Measurements from ENCODE around the gene HMCES.

The HMCES gene

GRCh38 chr3:129281726-129282125 lies 3.1 kb downstream of the HMCES start:
- Histone ChIP-seq H3K9ac (ENCODE audit: low read length) (no peak overlapping the region), H3K36me3 (ENCODE audit: control insufficient read depth, low read depth, low read length) (peaks cover 6% of the 10 kb centered on the region), H3K4me3 (ENCODE audit: low read length) (no peak overlapping the region), H3K9me3 (ENCODE audit: control insufficient read depth, low read depth, low read length) (no peaks in the 10 kb centered on the region), H3K27me3 (ENCODE audit: control insufficient read depth, insufficient read depth, low read length) (no peaks in the 10 kb centered on the region), H3K27ac (ENCODE audit: low read length) (no peak overlapping the region), H3K4me1 (ENCODE audit: control insufficient read depth, low read depth, low read length) (peaks cover 13% of the 10 kb centered on the region)

- H3K9ac ChIP-seq (ENCODE audit: low read length), result no peak overlapping the region
Observed at GRCh38 chr3:129282727-129283327, 4.2 kb downstream of the HMCES start.

GRCh38 chr3:129286081-129286480 lies 7.4 kb downstream of the HMCES start:
- Histone ChIP-seq H3K36me3 (ENCODE audit: control insufficient read depth, low read depth, low read length) (peaks cover 8% of the 10 kb centered on the region), H3K4me1 (ENCODE audit: control insufficient read depth, low read depth, low read length) (no peaks in the 10 kb centered on the region), H3K9me3 (ENCODE audit: control insufficient read depth, low read depth, low read length) (no peaks in the 10 kb centered on the region), H3K27ac (ENCODE audit: low read length) (no peak overlapping the region), H3K27me3 (ENCODE audit: control insufficient read depth, insufficient read depth, low read length) (no peaks in the 10 kb centered on the region), H3K4me3 (ENCODE audit: low read length) (no peak overlapping the region), H3K9ac (ENCODE audit: low read length) (no peak overlapping the region)

More at GRCh38 chr3:129282727-129283327, 4.2 kb downstream of the HMCES start:
- H3K27me3 ChIP-seq (ENCODE audit: control insufficient read depth, insufficient read depth, low read length), result no peaks in the 10 kb centered on the region
- no peak overlapping the region for H3K4me3 ChIP-seq (ENCODE audit: low read length)
- no peak overlapping the region for H3K27ac ChIP-seq (ENCODE audit: low read length)
- H3K36me3 ChIP-seq (ENCODE audit: control insufficient read depth, low read depth, low read length), result no peaks in the 10 kb centered on the region
- peaks cover 5% of the 10 kb centered on the region for H3K4me1 ChIP-seq (ENCODE audit: control insufficient read depth, low read depth, low read length)
- no peaks in the 10 kb centered on the region for H3K9me3 ChIP-seq (ENCODE audit: control insufficient read depth, low read depth, low read length)

- H3K36me3 ChIP-seq (ENCODE audit: control insufficient read depth, low read depth, low read length), result peaks cover 14% of the 10 kb centered on the region
- H3K4me1 ChIP-seq (ENCODE audit: control insufficient read depth, low read depth, low read length), result no peaks in the 10 kb centered on the region
- H3K27ac ChIP-seq (ENCODE audit: low read length), result no peak overlapping the region
- no peak overlapping the region for H3K9ac ChIP-seq (ENCODE audit: low read length)
- no peaks in the 10 kb centered on the region for H3K27me3 ChIP-seq (ENCODE audit: control insufficient read depth, insufficient read depth, low read length)
- no peaks in the 10 kb centered on the region for H3K9me3 ChIP-seq (ENCODE audit: control insufficient read depth, low read depth, low read length)
- H3K4me3 ChIP-seq (ENCODE audit: low read length), result no peak overlapping the region
Observed at GRCh38 chr3:129288446-129288845, 9.8 kb downstream of the HMCES start.

- Histone ChIP-seq H3K9ac (ENCODE audit: low read length) (no peak overlapping the region), H3K9me3 (ENCODE audit: control insufficient read depth, low read depth, low read length) (no peaks in the 10 kb centered on the region), H3K27ac (ENCODE audit: low read length) (no peak overlapping the region), H3K4me3 (ENCODE audit: low read length) (no peak overlapping the region), H3K4me1 (ENCODE audit: control insufficient read depth, low read depth, low read length) (no peaks in the 10 kb centered on the region), H3K27me3 (ENCODE audit: control insufficient read depth, insufficient read depth, low read length) (no peaks in the 10 kb centered on the region), H3K36me3 (ENCODE audit: control insufficient read depth, low read depth, low read length) (peaks cover 14% of the 10 kb centered on the region)
Observed at GRCh38 chr3:129289201-129289921, 10.7 kb downstream of the HMCES start.

GRCh38 chr3:129291236-129291886 lies 12.7 kb downstream of the HMCES start:
- H3K9me3 ChIP-seq (ENCODE audit: control insufficient read depth, low read depth, low read length), result no peaks in the 10 kb centered on the region
- no peak overlapping the region for H3K27ac ChIP-seq (ENCODE audit: low read length)
- no peaks in the 10 kb centered on the region for H3K4me1 ChIP-seq (ENCODE audit: control insufficient read depth, low read depth, low read length)
- no peak overlapping the region for H3K4me3 ChIP-seq (ENCODE audit: low read length)
- H3K9ac ChIP-seq (ENCODE audit: low read length), result no peak overlapping the region
- peaks cover 17% of the 10 kb centered on the region for H3K36me3 ChIP-seq (ENCODE audit: control insufficient read depth, low read depth, low read length)
- no peaks in the 10 kb centered on the region for H3K27me3 ChIP-seq (ENCODE audit: control insufficient read depth, insufficient read depth, low read length)

- Histone ChIP-seq H3K9ac (ENCODE audit: low read length) (no peak overlapping the region), H3K4me1 (ENCODE audit: control insufficient read depth, low read depth, low read length) (no peaks in the 10 kb centered on the region), H3K9me3 (ENCODE audit: control insufficient read depth, low read depth, low read length) (no peaks in the 10 kb centered on the region), H3K27ac (ENCODE audit: low read length) (no peak overlapping the region), H3K36me3 (ENCODE audit: control insufficient read depth, low read depth, low read length) (peaks cover 29% of the 10 kb centered on the region), H3K27me3 (ENCODE audit: control insufficient read depth, insufficient read depth, low read length) (no peaks in the 10 kb centered on the region), H3K4me3 (ENCODE audit: low read length) (no peak overlapping the region)
Observed at GRCh38 chr3:129295286-129295685, 16.6 kb downstream of the HMCES start.

- Histone ChIP-seq H3K27ac (ENCODE audit: low read length) (peak overlapping the region; percentile 13), H3K4me3 (ENCODE audit: low read length) (no peak overlapping the region), H3K4me1 (ENCODE audit: control insufficient read depth, low read depth, low read length) (peaks cover 16% of the 10 kb centered on the region)
Observed at GRCh38 chr3:129304146-129304961, 25.7 kb downstream of the HMCES start.

GRCh38 chr3:129304962-129305222 lies 26.2 kb downstream of the HMCES start:
- Histone ChIP-seq H3K4me3 (ENCODE audit: low read length) (no peak overlapping the region), H3K36me3 (ENCODE audit: control insufficient read depth, low read depth, low read length) (peaks cover 15% of the 10 kb centered on the region), H3K27me3 (ENCODE audit: control insufficient read depth, insufficient read depth, low read length) (no peaks in the 10 kb centered on the region), H3K9ac (ENCODE audit: low read length) (no peak overlapping the region), H3K27ac (ENCODE audit: low read length) (peak overlapping the region; percentile 13), H3K9me3 (ENCODE audit: control insufficient read depth, low read depth, low read length) (no peaks in the 10 kb centered on the region), H3K4me1 (ENCODE audit: control insufficient read depth, low read depth, low read length) (peaks cover 16% of the 10 kb centered on the region)

More at GRCh38 chr3:129304146-129304961, 25.7 kb downstream of the HMCES start:
- H3K27me3 ChIP-seq (ENCODE audit: control insufficient read depth, insufficient read depth, low read length), result no peaks in the 10 kb centered on the region
- no peak overlapping the region for H3K9ac ChIP-seq (ENCODE audit: low read length)
- peaks cover 15% of the 10 kb centered on the region for H3K36me3 ChIP-seq (ENCODE audit: control insufficient read depth, low read depth, low read length)
- no peaks in the 10 kb centered on the region for H3K9me3 ChIP-seq (ENCODE audit: control insufficient read depth, low read depth, low read length)

GRCh38 chr3:129305592-129306091 lies 27.0 kb downstream of the HMCES start:
- H3K9me3 ChIP-seq (ENCODE audit: control insufficient read depth, low read depth, low read length), result no peaks in the 10 kb centered on the region
- H3K27me3 ChIP-seq (ENCODE audit: control insufficient read depth, insufficient read depth, low read length), result no peaks in the 10 kb centered on the region
- H3K27ac ChIP-seq (ENCODE audit: low read length), result no peak overlapping the region
- H3K4me1 ChIP-seq (ENCODE audit: control insufficient read depth, low read depth, low read length), result peaks cover 16% of the 10 kb centered on the region
- peak overlapping the region; percentile 4 for H3K9ac ChIP-seq (ENCODE audit: low read length)
- peak overlapping the region; percentile 33 for H3K4me3 ChIP-seq (ENCODE audit: low read length)
- peaks cover 15% of the 10 kb centered on the region for H3K36me3 ChIP-seq (ENCODE audit: control insufficient read depth, low read depth, low read length)

GRCh38 chr3:129308636-129309035 lies 30.0 kb downstream of the HMCES start:
- H3K36me3 ChIP-seq (ENCODE audit: control insufficient read depth, low read depth, low read length), result peaks cover 8% of the 10 kb centered on the region
- H3K27me3 ChIP-seq (ENCODE audit: control insufficient read depth, insufficient read depth, low read length), result no peaks in the 10 kb centered on the region
- H3K4me3 ChIP-seq (ENCODE audit: low read length), result no peak overlapping the region
- H3K27ac ChIP-seq (ENCODE audit: low read length), result no peak overlapping the region
- H3K9ac ChIP-seq (ENCODE audit: low read length), result no peak overlapping the region
- no peaks in the 10 kb centered on the region for H3K9me3 ChIP-seq (ENCODE audit: control insufficient read depth, low read depth, low read length)
- peaks cover 16% of the 10 kb centered on the region for H3K4me1 ChIP-seq (ENCODE audit: control insufficient read depth, low read depth, low read length)
